GM15510 (cell line): ENCODE results near the gene DEFB121.

Experiments used
- POLR2A ChIP-seq: IDR thresholded peaks from 3 replicates; pipeline ENCODE4 v1.6.1; 2011; ENCODE audit warnings: borderline replicate concordance; ENCODE audit not compliant: insufficient read length; ENCODE audit errors: extremely low read depth

Gene DEFB121

GRCh38 chr20:31390490-31390889 is 15.5 kb downstream of the DEFB121 start, which contains the start of gene DEFB119:
Gene DEFB119 (minus strand): TSS chr20:31390590. CDS start chr20:31390483, 107 bp downstream.
- no peak for TF ChIP-seq POLR2A

DNA sequence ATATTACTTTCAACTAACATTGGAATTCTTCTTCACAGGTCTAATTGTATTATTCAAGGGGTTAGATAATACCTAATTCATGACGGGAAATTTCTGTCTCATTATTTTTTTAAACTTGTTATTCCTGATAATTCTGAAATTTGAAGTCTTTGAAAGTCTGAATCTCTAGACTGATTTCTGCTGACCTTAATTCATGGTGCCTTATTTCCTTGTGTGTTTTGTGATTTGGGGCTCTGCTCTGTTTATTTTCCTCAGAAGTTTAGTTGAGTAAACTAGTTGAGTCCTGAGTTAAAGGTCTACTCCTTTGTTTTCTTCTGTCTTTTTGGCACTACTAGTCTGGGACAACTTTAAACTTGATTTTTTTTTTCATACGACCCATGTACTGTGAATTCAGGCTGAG is 31.7 kb downstream of the DEFB121 start:
- no peak for TF ChIP-seq POLR2A

GRCh38 chr20:31368301-31368700 is 37.7 kb downstream of the DEFB121 start, which contains the start of gene DEFB118:
Gene DEFB118 (plus strand): TSS chr20:31368601. CDS start chr20:31368651, 50 bp downstream.
- no peak for TF ChIP-seq POLR2A

GRCh38 chr20:31363295-31363694 is 42.7 kb downstream of the DEFB121 start:
- no peak for TF ChIP-seq POLR2A

- no peak for TF ChIP-seq POLR2A
These were observed 50.0 kb downstream of the DEFB121 start for GRCh38 chr20:31355981-31356380.
